GM19351 (cell line): ENCODE measurements around the gene ADAMTS17.

Experiments used
- ATAC-seq: cut with Tn5 transposase; IDR thresholded peaks from one replicate; pipeline ENCODE4 v1.9.1; 2021; ENCODE audit warnings: mild to moderate bottlenecking, moderate library complexity; ENCODE audit not compliant: unreplicated experiment

ADAMTS17 gene

GRCh38 chr15:100310513-100311153, 31.1 kb downstream of the ADAMTS17 start:
- ATAC-seq: no peak

DNA sequence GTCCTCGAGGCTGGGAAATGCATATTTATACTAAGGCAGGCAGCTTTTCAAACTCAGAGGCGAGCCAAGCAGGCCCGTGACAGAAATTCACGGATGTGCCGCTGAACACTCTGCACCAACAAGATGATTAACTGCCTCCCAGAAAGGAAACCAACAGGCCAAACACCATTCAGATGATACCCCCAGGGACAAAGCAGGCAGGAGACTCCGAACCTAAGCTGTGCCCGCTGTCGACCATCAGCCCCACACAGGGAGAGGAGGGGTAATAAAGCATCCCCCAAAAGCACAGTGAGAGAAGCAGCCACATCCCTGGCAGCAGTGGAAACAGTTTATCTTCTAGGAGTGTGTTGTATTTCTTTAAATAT, 31.8 kb downstream of the ADAMTS17 start:
- ATAC-seq: no peak

DNA sequence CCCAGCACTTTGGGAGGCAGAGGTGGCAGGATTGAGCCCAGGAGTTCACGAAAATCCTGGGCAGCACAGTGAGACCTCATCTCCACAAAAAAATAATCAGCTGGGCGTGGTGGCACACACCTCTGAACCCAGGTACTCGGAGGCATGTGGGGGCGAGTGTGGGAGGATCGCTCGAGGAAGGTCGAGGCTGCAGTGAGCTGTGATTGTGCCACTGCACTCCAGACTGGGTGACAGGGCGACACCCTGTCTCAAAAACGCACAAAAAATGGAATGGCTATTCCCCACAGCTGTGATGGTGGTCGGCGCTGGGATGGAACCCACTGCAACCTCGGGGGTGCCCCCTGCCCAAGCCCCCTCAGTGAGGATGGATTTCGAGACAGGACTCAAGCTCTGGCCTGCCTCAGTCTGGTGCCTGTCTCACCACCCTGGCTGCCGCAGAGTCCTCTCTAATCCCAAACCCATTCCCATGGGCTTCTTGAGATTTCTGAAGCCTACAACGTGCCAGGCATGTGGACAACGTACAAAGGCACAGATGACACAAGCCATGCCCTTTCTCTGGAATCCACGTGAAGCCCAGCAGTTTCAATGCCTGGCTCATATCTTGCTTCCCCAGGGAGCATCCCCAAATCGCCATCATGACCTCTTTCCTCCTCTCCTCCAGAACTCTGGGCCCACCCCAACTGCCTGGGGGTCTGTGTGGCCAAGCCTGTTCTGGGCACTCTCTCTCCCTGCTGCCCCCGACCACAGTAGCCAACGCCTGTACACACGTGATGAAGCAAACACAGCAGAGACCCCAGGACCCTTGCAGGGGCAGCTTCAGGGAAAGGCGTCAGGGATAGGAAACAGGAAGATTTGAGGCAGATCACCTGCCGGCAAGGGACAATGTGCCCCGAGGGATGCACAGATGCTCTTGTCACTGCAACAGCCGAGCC, 32.4 kb downstream of the ADAMTS17 start:
- ATAC-seq: no peak

DNA sequence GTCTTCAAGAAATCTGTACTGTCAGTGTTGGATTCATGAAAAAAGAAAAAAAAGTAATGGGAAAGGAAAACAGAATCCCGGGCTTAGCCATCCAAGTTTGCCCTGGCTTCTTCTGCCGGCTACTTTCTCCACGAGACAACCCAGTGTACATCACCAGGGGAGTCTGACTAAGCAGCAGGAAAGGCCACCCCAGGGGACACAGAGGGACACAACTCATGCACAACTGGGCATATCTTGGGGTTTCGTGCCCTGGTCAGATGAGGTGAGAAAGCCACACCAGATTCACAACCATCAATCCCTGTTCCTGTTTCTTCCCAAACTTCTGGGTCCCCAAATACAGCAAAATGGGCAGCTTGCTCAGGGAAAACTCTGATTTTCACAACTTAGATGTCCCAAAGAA, 33.2 kb downstream of the ADAMTS17 start:
- ATAC-seq: no peak

DNA sequence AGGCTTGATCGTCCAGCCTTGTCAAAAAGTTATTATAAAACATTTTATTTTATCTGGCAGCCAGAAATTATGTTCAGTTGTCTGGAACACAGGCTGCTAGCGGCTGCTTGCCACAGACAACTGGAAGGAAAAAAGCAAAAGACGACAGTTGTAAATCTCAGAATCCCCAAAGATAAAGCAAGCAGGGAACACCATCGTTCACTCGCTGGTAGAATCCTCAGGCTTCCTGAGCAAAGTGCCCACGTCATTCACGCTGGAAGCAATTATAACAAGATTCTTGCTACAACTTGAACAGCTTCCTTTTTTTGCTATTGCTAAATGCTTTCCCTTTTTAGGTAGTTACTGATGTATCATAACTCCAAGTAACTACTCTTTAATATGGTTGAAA, 33.6 kb downstream of the ADAMTS17 start:
- no peak for ATAC-seq

- ATAC-seq: no peak
Measured at GRCh38 chr15:100307241-100308212, 34.2 kb downstream of the ADAMTS17 start.

DNA sequence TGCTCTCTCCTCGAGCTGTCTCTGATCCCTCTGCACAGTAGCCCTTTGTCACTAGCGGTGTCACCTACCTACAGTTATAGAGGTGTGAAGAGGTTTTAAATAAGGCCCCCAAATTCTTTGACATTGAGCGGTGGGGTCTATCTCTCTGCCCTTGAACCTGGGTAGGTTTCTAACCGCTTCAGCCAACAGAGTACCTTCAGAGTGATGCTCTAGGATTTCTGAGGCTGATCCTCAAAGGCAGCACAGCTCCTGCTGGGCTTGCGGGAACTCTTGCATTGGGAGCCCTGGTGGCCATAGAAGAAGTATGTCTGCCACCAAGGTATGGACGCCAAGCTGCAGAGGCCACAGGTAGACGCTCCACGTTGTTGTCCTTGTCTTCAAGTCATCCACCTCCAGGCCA, 35.7 kb downstream of the ADAMTS17 start:
- ATAC-seq: no peak

GRCh38 chr15:100301910-100302431, 39.8 kb downstream of the ADAMTS17 start:
- ATAC-seq: no peak

GRCh38 chr15:100298257-100298656, 43.5 kb downstream of the ADAMTS17 start:
- ATAC-seq: no peak

- ATAC-seq: no peak
Measured at GRCh38 chr15:100297812-100298211, 44.0 kb downstream of the ADAMTS17 start.

DNA sequence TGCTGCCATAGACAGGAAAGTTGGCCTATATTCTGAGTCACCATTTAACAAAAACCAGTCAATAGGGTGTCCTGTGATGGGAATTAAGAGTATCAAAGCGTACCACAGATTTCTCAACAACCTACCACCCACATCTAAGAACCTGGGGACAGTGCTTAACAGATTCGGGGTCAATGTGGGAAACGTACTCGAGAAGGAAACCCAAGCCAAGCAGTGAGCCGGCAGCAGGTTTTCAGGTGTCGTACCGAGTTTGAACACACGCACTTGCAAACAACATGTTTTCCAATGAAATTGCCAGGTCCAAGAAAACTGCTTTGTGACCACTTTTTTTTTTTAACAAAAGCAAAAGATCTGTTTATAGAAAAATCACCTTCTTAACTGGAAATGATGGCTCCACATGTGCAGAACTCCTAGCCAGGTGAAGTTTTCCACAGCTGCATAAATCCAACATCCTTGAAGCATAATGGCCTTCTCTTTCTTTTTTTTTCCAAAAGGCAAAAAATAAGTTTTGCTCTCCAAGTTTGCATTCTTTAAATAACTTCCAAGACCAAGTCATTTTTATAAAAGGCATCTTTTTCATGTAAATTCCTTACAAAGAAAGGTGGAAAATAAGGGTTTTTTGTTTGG, 45.7 kb downstream of the ADAMTS17 start:
- no peak for ATAC-seq

DNA sequence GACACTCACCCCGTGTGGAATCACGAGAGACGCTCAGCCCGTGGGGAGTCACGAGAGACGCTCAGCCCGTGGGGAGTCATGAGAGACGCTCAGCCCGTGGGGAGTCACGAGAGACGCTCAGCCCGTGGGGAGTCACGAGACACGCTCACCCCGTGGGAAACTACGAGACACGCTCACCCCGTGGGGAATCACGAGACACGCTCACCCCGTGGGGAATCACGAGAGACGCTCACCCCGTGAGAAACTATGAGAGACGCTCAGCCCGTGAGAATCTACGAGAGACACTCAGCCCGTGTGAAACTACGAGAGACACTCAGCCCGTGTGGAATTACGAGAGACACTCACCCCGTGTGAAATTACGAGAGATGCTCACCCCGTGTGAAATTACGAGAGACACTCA, 49.8 kb downstream of the ADAMTS17 start:
- no peak for ATAC-seq

DNA sequence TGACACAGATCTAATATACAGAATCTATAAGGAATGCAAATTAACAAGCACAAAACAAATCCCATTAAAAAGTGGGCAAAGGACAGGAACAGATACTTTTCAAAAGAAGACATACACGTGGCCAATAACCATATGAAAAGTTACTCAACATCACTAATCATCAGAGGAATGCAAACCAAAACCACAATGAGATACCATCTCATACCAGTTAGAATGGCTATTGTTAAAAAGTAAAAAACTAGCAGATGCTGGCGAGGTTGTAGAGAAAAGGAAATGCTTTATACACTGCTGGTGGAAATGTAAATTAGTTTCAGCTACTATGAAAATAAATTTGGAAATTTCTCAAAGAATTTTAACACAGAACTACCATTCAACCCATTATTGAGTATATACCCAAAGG, 50.7 kb downstream of the ADAMTS17 start:
- no peak for ATAC-seq

GRCh38 chr15:100285641-100286295, 56.0 kb downstream of the ADAMTS17 start:
- ATAC-seq: no peak

- ATAC-seq: no peak
Measured at GRCh38 chr15:100284701-100285100, 57.1 kb downstream of the ADAMTS17 start.

GRCh38 chr15:100284191-100284590, 57.6 kb downstream of the ADAMTS17 start:
- ATAC-seq: no peak

- no peak for ATAC-seq
Measured at GRCh38 chr15:100281096-100281917, 60.5 kb downstream of the ADAMTS17 start.

DNA sequence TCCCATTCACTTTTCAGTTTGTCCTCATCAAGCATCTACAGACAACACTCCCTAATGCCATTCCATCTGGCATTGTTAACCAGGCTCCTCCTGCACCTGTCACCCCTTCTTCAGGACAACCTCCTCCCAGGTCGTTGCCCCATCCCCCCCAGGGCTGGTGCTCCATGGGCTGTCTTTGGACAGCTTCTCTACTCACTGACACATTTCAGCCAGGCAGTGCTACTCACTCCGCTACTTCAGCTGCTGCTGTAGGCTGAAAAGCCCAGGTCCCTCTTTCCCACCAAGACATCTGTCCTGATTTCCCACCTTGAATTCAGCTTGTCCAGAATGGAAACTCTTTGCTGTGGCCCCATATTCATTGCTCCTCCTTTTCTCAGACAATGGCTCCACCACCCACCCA, 61.9 kb downstream of the ADAMTS17 start:
- no peak for ATAC-seq

DNA sequence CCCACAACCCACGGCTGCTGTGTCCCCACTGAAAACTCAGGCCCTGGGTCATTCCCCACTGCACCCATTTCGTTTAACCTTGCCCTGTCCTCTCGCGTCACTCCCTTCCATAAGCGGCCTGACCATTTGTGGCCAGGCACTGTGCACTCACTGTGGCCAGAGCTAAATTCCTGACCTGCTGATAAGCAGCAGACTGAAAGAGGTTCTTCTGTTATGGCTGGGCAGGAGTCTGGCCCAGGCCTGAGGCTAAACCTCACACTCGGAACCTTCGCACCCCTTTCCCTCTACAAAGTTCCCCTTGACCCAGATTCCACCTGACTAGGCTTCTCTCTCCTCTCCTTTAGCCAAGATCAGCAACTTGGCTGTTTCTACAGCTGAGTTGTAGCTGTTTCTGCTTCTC, 62.3 kb downstream of the ADAMTS17 start:
- ATAC-seq: no peak
